ENCODE results near the gene HTR4.
"Not testable (repeated sequence)": the region's sequence is repeated elsewhere in the genome, so short reads cannot be mapped to it uniquely, and the experiment has no call there.

Gene HTR4, protein sequence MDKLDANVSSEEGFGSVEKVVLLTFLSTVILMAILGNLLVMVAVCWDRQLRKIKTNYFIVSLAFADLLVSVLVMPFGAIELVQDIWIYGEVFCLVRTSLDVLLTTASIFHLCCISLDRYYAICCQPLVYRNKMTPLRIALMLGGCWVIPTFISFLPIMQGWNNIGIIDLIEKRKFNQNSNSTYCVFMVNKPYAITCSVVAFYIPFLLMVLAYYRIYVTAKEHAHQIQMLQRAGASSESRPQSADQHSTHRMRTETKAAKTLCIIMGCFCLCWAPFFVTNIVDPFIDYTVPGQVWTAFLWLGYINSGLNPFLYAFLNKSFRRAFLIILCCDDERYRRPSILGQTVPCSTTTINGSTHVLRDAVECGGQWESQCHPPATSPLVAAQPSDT
- total RNA-seq, result 0 to 5.6 (median 0) reads per million in 17 experiments

DNA sequence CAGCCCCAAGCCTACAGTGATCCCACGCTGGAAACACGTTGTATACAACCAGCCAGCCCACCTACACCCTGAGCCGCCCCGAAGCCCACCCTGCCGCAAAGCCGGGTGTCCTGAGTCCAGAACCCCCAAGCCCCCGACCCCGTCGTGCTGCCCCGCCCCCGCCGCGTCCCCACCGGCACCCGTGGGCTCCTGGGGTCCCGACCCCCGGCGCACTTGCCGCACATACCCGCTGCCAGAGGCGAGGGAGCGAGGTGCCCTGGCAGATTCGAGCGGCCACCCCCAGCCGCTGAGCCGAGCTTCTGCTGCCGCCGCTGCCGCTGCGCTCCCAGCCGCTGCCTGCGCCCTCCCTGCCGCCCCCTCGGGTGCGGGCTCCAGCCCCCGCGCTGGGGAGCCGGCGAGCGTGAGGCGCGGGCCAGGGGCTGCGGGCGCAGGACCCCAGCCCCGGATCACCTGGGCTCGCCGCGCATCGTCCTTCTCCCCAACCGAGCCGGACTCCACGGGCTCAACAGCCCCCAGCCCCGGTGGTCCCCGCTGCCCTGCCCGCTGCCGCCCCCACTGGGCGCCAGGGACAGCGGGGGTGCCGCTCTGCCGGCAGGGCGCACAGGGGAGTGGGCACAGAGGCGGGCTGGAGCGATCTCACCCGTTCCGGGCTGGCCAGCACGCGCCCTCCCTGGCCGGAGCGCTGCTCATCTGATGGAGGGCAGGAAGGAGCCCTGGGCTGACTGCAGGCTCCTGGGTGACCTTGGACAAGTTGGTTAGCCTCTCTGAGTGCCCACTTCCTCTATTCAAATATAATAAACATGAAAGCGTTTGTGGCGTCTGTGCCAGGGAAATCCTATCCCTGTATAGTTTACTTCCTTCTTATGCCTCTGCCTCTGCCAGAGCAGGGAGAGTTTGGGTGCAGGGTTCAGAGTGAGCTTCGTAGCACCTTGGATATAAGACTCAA, at the start of gene HTR4:
TSS of gene HTR4 (minus strand) at position 692 of the 946 bp plus-strand sequence. CDS start 17,513 bp downstream, outside the sequence.
- DNase-seq, result peak in 3 of 4 experiments; percentile 21 to 23 (median 22)

DNA sequence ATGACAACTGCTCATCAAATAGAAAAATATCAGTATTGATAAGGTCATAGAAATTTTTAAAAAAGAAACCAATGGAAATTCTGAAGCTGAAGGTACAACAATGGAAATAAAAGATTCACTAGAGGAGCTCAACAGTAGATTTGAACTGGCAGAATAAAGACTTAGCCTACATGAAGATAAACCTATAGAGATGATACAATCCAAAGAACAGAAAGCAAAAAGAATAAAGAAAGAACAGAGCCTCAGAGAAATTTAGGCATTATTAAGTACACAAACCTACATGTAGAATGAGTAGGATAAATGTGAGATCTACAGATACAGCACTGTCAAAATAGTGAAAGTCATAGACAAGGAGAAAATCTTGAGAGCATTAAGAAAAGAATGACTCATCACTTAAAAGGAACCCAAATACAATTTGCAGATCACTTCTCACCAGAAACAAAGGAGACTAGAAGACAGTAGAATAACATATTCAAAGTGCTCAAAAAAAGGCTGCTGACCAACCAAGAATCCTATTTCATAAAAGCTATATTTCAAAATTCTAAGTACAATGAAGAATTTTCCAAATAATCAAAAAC, 47.8 kb upstream of the HTR4 start:
- DNase-seq, result peak in 1 of 4 experiments; percentile 7

DNA sequence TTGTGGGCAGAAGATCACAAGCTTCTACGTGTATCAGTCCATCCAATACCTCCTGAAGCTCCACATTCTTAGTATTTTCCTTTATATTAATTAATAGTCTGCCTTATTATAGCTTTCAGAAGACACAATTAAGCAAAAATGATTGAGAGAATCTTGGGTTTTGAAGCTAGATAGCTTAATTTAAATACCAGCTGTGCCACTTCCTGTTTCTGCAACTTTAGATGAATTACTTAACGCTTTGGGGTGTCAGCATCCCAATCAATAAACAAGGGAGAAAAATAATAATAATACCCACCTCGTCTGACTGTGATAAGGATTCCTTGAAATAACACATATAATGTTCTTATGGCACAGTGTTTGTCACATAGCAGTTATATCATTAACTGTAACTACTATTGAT, 44.7 kb upstream of the HTR4 start:
- DNase-seq, result peak in 2 of 4 experiments; percentile 7 to 8

DNA sequence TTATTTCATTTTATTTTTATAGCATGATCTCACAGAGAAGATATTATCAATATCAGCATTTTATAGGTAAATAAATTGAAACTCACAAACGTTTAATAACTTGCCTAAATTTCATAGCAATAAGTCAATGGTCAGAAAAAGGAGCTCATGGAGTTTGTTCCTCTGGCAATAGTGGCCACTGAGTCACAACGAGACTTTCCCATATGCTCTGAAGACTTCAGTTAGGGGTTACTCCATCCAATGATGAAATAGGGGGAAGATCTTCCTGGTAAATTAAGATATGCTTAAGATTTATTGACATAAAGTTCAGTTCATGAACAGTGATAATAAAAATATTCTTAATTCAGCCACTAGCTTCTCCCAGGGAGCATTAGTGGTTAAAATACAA, 43.5 kb upstream of the HTR4 start:
- no peak for DNase-seq

DNA sequence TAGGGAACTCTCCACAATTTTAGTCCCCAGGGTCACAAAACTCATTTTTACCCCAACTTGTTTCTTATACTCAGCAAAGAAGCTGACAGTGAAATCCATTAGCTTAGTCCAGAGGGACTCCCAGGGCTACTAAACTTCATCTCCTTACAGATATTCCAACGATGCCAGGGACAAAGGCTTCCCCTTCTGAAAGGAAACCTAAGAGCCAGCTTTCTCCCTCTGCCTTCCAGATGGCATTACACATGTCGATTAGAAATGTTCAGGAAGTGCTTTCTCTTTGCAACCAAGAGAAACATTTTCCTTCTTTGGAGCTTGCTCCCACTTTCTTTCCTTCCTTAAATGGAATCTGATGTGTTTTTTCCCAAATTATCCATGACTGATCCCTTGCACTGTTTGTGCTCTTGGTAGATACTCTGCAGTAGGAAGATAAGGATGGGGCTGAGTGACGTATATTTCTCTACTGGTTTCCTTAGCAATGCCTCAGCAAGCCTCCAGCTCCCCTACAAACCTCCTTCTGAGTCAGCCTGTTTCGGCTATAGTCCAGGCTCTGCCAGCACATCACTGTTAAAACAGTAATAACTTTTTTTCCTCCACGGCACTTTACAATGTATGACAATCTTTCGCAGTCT, 43.0 kb upstream of the HTR4 start:
- DNase-seq, result no peak

DNA sequence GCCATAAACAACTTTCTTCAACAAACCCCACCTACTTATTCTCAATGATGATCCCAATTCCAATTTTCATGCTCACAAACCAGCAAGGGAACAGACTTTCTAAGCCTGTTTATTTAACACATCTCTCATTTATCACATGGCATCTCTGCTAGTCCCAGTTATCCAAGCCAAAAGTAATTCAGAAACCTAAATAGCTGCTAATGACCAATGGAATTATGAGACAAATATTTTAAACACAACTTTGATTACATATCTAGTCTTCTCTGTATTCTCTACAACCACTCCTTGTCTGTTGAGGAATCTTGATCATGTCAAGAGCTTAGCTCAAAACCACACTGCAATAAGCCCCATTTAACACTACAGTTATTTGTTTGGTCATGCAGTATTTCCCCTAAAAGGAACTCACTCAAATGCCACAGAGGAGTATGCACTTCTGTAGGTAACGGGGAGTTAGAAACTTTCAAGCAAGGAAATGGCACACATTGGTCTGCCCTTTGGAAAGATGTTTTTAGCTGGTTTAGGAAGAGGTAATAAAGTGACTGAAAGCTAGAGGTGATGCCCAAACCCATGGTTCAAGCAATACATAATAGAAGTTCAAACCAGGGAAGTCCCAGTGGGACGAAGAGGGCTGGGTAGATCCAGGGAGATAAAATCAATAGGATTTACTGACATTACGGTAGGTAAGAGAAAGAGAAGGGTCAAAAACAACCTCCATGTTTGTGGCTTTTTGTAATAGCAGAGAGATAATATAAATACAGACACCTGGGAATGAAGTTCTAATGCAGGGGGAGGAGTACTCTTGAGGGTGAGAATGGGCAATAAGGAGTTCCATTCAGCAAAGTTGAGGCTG, 42.1 kb upstream of the HTR4 start:
- DNase-seq, result no peak

DNA sequence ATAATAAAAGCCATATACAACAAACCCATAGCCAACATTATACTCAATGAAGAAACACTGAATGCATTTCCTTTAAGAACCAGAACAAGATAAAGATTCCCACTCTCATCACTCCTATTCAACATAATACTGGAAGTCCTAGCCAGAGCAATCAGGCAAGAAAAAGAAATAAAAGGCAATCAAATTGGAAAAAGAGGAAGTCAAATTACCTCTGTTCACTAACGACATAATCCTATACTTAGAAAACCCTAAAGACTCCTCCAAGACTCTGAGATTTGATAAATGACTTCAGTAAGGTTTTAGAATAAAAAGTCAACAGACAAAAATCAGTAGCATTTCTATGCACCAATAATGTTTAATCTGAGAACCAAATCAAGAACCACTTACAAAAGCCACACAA, 36.6 kb upstream of the HTR4 start:
- DNase-seq, result no peak

DNA sequence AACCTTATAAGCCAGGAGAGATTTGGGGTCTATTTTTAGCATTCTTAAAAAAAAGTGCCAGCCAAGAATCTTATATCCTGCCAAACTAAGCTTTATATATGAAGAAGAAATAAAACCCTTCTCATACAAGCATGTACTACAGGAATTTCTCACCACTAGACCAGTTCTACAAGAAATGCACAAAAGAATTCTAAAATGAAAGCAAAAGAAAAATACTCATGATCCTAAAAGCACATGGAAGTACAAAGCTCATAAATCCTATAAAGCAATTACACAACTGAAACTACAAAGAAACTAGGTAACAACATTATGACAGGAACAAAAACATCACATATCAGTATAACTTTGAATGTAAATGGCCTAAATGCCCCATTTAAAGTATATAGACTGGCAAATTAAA, 34.5 kb upstream of the HTR4 start:
- no peak for DNase-seq

DNA sequence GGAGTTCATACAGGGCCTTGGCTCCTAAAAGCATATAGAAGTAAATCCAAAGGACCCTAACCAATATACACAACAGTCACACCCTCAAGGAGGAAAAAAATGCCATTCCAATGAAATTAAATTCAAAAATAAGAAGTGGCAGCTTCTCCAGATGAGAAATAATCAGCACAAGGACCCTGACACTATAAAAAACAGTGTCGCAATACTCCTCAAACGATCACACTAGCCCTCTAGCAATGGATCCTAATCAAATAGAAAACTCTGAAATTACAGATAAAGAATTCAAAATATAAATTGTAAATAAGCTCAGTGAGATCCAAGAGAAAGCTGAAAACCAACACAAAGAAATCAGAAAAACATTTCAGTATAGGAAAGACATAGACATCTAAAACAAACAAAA, 33.5 kb upstream of the HTR4 start:
- no peak for DNase-seq

DNA sequence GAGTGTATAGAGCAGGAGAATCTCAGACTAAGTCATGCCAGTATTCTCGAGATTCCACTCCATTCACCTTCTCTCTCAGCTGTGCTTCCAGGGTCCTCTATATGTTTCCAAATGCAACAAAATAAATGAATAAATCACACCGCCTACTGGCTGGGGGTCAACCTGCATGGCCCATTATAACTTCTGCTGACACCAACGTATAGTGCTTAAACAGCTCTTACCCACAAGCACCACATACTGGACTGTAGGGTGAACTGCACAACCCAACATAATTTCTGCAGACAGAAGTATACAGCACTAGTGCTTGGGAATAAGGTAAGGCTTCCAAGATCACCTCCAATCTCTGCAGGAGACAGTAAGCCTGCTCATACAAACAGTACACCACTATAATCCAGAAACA, 33.1 kb upstream of the HTR4 start:
- DNase-seq, result peak in 3 of 4 experiments; percentile 8 to 16 (median 8)

DNA sequence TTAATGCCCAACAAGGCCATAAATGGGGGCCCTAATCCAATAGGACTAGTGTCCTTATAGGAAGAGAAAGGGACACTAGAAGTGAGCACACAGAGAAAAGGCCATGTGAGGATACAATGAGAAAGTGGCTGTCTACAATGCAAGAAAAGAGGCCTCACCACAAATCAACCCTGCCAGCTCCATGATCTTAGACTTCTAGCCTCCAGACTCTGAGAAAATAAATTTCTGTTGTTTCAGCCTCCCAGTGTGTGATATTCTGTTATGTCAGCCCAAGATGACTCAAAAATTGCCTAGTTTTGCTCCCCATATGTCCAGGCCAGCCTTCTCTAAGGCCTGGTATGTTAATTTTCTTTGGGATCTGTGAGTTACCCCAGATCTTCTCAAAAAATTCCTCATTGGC, 32.3 kb upstream of the HTR4 start:
- no peak for DNase-seq

DNA sequence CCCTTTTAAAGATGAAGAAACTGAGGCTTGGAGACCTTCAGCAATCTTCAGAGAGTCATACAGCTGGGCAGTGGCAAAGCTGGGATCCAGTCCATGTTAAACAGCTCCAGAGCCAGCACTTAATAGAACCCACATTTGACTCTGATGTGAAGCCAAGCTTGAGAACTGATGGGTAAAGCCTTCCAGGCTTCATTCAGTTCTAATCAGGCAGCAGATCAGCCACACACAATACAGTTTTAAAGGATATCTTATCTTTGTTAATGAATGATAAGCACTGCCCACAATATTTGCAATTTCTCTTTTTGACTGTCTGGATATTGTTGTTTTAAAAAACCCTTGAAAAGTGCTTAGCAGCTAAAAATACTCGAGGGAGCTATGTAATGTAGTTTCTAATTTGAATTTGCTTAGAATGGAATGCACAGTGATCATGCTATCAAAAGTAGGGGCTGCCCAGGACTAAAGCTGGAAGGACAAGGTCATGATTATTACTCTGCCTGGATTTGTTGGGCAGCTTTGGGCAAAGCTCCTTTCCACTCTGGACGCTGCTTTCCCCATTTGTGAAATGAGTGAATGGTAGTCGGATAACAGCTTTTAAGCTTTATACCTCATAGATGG, 31.3 kb upstream of the HTR4 start:
- DNase-seq, result no peak

DNA sequence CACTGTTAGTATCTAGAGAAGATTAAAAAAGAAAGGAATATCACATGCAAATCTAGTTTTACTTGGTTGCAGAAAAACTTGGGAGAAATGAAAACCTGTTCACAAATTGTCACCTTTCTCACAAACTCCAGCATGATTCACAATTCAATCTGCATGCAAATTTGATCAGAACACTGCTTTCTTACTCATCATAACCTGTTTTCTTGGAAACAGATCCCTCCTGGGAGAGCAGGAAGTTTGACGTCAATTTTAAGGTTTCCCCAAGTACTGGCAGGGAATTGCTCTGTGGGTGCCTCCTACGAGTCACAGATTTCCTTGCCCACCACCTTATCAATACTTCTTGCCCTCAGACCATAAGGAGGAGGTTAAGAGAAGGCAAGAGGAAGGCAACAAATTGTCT, 30.2 kb upstream of the HTR4 start:
- DNase-seq, result no peak

DNA sequence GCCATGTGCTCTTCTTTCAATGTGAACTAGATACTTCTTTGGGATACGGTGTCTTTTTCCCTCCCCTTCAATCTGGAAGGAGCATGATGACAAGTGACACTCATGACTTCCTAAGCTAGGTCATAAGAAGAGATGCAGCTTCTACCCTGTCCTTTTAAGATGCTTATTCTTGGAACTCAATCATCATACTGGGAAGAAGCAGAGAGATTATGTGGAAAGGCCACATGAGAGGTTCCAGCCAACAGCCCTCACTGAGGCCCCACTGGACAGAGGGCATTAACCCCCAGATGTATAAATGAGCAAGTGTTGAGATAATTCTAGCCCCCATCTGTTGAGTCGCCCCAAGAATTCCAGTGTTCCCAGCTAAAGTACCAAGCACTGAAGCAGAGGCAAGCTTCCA, 29.3 kb upstream of the HTR4 start:
- DNase-seq, result no peak

DNA sequence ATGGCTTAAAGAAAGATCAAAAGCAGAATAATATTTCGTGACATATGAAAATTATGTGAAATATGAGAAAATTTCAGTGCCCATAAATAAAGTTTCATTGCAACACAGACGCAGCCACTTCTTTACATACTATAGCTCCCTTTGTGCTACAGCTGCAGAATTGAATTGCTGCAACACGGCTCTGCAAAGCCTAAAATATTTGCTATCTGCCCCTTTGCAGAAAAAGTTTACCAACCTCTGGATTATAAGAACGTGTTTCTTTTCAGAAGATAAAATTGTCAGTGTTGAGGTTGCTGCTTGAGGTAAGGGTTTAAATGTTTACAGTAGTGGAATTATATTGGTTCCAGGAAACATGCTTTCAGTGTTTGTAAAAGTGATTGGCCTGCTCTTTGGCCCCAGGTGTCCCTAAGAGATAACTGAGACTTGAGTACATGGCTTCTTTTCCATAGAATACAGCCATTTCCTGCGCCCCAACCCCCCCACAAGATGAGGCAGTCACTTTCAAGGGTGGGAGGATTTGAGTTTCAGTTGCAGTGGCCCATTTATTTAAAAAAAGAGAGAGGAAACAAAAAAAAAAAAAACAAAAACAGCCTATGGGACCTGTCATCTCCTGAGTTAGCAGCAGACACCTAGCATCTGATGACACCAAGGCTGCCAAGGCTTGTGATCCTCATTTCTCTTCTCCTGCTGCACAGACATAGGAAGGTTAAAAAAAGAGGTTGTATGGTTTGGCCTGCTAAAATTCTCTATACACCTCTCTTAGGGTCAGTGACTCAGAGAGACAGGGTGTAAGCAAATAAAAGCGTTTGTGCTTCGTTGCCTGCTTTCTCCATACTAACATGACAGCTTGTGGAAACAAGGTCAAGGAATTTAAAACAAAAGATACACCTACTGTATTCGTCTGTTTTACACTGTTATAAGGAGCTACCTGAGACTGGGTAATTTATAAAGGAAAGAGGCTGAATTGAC, 28.0 kb upstream of the HTR4 start:
- no peak for DNase-seq

DNA sequence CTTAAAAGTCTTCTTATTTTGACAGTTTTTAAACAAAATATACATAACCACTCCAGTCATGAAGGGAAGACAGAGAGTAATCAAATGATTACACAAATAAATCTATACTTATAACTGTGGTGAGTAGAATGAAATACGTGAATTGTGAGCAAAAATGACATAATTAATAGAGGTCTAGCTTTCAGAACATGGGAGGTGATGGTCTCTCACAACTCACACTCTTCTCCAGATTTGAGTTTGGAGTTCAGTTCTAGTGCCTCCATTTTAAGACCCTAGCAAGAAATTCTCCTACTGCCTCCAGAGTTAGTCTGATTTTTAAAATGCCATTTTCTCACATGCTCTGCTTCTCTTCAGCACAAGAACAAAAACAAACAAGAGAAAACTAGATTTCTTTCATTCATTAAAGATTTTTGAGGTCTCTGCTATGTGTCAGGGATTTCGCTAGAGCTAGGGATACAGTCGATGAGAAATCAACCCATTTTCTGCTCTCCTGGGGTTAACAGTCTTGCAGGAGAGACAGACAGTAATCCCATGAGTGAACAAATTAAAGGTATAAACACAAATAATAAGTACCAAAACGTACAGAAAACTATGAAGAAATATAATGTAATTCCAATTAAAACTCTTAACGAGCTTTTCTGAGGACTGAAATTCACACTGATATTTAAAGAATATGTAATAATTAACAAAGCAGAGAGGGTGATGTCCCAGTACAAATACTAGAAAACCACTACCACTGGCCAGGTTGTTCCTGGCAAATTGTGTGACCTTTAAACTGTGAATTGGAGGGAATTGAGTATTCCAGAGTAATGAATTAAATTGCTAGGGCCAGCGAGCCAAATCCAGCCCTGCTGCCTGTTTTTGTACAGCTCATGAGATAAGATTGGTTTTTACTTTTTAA, 27.1 kb upstream of the HTR4 start:
- no peak for DNase-seq

DNA sequence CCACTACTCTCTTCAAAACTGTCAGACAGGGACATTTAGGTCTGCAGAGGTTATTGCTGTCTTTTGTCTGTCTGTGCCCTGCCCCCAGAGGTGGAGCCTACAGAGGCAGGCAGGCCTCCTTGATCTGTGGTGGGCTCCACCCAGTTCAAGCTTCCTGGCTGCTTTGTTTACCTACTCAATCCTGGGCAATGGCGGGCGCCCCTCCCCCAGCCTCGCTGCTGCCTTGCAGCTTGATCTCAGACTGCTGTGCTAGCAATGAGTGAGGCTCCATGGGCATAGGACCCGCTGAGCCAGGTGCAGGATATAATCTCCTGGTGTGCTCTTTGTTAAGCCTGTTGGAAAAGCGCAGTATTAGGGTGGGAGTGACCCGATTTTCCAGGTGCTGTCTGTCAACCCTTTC, 19.4 kb upstream of the HTR4 start:
- not testable (repeated sequence) for DNase-seq

DNA sequence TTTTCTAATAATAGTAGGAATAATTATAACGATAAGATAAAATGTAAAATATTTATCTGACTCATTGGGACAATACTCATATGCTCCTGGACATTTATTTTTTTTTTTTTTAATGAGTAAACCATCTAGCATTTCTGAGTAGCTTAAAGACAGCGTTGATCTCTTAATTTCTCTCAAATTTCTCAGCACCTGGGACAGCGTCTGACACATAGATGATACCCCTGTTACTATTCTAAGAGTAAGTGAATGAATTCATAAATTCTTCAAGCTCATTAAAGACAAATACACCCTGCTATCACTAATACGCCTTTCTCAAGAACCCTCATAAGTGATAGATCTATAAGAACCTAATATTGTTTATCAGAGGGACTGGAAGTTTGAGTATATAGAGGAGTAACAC, 12.0 kb upstream of the HTR4 start:
- peak in 1 of 4 experiments; percentile 1 for DNase-seq

DNA sequence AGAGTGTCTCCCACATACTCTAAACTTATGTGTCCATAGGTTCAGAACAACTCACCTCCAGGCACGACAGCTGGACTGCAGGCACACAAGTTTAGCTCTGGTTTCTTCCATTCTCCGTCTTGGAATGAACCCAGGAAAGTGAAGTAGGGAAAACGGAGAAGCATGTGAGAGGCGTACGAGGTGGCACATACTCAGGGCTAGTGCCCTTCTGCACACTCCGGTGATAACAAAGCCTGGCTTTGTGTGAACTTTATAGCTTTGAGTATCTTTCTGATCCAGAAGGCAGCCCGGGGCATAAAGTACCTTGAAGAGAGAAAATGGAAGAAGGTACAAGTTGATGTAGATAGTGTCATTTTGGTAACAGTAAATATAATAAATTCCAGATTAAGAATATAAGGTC, 11.1 kb upstream of the HTR4 start:
- no peak for DNase-seq
